HEK293 (cell line): Measurements from ENCODE around the gene KCTD19.
"Not testable (repeated sequence)": the region's sequence is repeated elsewhere in the genome, so short reads cannot be mapped to it uniquely, and the experiment has no call there.

ENCODE experiments used
- CTCF ChIP-seq: fragments of 450-650 bp; formaldehyde crosslinking; IDR thresholded peaks from 2 replicates; pipeline ENCODE4 v1.5.1; 2016; ENCODE audit warnings: missing biosample characterization, missing genetic modification characterization
- EGR2 ChIP-seq: fragments of 450-650 bp; formaldehyde crosslinking; IDR thresholded peaks from 2 replicates; pipeline ENCODE4 v1.5.1; 2016; ENCODE audit warnings: low read depth, missing biosample characterization, missing genetic modification characterization
- PBX3 ChIP-seq: sonication (generic); formaldehyde crosslinking; IDR thresholded peaks from 2 replicates; pipeline ENCODE4 v1.8.1; 2022; ENCODE audit warnings: mild to moderate bottlenecking, moderate library complexity, missing genetic modification reagents
- SP2 ChIP-seq: fragments of 450-650 bp; formaldehyde crosslinking; IDR thresholded peaks from 2 replicates; pipeline ENCODE4 v1.5.1; 2016; ENCODE audit warnings: missing biosample characterization, missing genetic modification characterization
- ZNF274 ChIP-seq, 2 experiments: fragments of 200-500 bp in 1 of 2; fragments of 450-650 bp in 1 of 2; sonication (Bioruptor generic) in 1 of 2; formaldehyde crosslinking in 1 of 2; IDR thresholded peaks; 2 replicates each; pipeline versions ENCODE4 v1.5.1 to v1.6.1; 2014 to 2016; ENCODE audit warnings: borderline replicate concordance in 1 of 2, inconsistent platforms in 1 of 2, low read length in 1 of 2, missing biosample characterization in 1 of 2, missing genetic modification characterization in 1 of 2
- ZNF549 ChIP-seq: fragments of 450-650 bp; IDR thresholded peaks from 2 replicates; pipeline ENCODE4 v1.5.1; 2018; ENCODE audit warnings: missing biosample characterization, missing genetic modification characterization, mild to moderate bottlenecking, inconsistent platforms, moderate library complexity
- ZNF76 ChIP-seq: fragments of 450-650 bp; formaldehyde crosslinking; IDR thresholded peaks from 2 replicates; pipeline ENCODE4; 2016; ENCODE audit warnings: low read depth, missing biosample characterization, missing genetic modification characterization, borderline replicate concordance
- TF ChIP-seq, protein P1 (sequence below): fragments of 450-650 bp; formaldehyde crosslinking; IDR thresholded peaks from 2 replicates; pipeline ENCODE4 v1.5.1; 2016; ENCODE audit warnings: missing biosample characterization, missing genetic modification characterization
- TF ChIP-seq, protein P2 (sequence below): fragments of 450-650 bp; formaldehyde crosslinking; IDR thresholded peaks from 2 replicates; pipeline ENCODE4 v1.5.1; 2016; ENCODE audit warnings: missing biosample characterization, missing genetic modification characterization, low read depth
- TF ChIP-seq, protein P3 (sequence below): fragments of 450-650 bp; formaldehyde crosslinking; IDR thresholded peaks from 2 replicates; pipeline ENCODE4 v1.5.1; 2016; ENCODE audit warnings: missing biosample characterization, missing genetic modification characterization

- TF ChIP-seq, protein P1, sequence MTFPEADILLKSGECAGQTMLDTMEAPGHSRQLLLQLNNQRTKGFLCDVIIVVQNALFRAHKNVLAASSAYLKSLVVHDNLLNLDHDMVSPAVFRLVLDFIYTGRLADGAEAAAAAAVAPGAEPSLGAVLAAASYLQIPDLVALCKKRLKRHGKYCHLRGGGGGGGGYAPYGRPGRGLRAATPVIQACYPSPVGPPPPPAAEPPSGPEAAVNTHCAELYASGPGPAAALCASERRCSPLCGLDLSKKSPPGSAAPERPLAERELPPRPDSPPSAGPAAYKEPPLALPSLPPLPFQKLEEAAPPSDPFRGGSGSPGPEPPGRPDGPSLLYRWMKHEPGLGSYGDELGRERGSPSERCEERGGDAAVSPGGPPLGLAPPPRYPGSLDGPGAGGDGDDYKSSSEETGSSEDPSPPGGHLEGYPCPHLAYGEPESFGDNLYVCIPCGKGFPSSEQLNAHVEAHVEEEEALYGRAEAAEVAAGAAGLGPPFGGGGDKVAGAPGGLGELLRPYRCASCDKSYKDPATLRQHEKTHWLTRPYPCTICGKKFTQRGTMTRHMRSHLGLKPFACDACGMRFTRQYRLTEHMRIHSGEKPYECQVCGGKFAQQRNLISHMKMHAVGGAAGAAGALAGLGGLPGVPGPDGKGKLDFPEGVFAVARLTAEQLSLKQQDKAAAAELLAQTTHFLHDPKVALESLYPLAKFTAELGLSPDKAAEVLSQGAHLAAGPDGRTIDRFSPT = not testable (repeated sequence)
- TF ChIP-seq, protein P2, sequence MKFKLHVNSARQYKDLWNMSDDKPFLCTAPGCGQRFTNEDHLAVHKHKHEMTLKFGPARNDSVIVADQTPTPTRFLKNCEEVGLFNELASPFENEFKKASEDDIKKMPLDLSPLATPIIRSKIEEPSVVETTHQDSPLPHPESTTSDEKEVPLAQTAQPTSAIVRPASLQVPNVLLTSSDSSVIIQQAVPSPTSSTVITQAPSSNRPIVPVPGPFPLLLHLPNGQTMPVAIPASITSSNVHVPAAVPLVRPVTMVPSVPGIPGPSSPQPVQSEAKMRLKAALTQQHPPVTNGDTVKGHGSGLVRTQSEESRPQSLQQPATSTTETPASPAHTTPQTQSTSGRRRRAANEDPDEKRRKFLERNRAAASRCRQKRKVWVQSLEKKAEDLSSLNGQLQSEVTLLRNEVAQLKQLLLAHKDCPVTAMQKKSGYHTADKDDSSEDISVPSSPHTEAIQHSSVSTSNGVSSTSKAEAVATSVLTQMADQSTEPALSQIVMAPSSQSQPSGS (tag by site-specific recombination) = not testable (repeated sequence)
- TF ChIP-seq, protein P3, sequence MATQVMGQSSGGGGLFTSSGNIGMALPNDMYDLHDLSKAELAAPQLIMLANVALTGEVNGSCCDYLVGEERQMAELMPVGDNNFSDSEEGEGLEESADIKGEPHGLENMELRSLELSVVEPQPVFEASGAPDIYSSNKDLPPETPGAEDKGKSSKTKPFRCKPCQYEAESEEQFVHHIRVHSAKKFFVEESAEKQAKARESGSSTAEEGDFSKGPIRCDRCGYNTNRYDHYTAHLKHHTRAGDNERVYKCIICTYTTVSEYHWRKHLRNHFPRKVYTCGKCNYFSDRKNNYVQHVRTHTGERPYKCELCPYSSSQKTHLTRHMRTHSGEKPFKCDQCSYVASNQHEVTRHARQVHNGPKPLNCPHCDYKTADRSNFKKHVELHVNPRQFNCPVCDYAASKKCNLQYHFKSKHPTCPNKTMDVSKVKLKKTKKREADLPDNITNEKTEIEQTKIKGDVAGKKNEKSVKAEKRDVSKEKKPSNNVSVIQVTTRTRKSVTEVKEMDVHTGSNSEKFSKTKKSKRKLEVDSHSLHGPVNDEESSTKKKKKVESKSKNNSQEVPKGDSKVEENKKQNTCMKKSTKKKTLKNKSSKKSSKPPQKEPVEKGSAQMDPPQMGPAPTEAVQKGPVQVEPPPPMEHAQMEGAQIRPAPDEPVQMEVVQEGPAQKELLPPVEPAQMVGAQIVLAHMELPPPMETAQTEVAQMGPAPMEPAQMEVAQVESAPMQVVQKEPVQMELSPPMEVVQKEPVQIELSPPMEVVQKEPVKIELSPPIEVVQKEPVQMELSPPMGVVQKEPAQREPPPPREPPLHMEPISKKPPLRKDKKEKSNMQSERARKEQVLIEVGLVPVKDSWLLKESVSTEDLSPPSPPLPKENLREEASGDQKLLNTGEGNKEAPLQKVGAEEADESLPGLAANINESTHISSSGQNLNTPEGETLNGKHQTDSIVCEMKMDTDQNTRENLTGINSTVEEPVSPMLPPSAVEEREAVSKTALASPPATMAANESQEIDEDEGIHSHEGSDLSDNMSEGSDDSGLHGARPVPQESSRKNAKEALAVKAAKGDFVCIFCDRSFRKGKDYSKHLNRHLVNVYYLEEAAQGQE (tag by site-specific recombination) = peak; percentile 74; the same call in 1 of the 2 replicates
- TF ChIP-seq CTCF (tag by site-specific recombination); SP2 (tag by site-specific recombination); ZNF76 (tag by site-specific recombination); ZNF274 (IDR thresholded peaks at IDR 0.05; ENCODE audit: low read length); ZNF274 (tag by site-specific recombination; IDR thresholded peaks at IDR 0.05; ENCODE audit: borderline replicate concordance); EGR2 (tag by site-specific recombination); PBX3 (CRISPR knock-in tag); ZNF549: not testable (repeated sequence)
These were observed 25.9 kb upstream of the KCTD19 start for GRCh38 chr16:67352463-67352862.
